ENCODE results near the gene TANGO6.
"Not testable (repeated sequence)": the region's sequence is repeated elsewhere in the genome, so short reads cannot be mapped to it uniquely, and the experiment has no call there.

TANGO6 gene

GRCh38 chr16:69118994-69119393 lies 275.7 kb downstream of the TANGO6 start:
- no peak overlapping the region for H3K27ac ChIP-seq
- TF ChIP-seq CTCF (IDR thresholded peaks at IDR 0.05), result no peak
- no peak for TF ChIP-seq ZFX (IDR thresholded peaks at IDR 0.05; ENCODE audit: borderline replicate concordance)

GRCh38 chr16:69119536-69119935 lies 276.2 kb downstream of the TANGO6 start:
- TF ChIP-seq ZFX (IDR thresholded peaks at IDR 0.05; ENCODE audit: borderline replicate concordance), result no peak
- TF ChIP-seq CTCF (IDR thresholded peaks at IDR 0.05), result no peak

GRCh38 chr16:69120096-69120664 lies 276.8 kb downstream of the TANGO6 start:
- H3K27ac ChIP-seq, result no peak overlapping the region
- TF ChIP-seq ZFX (IDR thresholded peaks at IDR 0.05; ENCODE audit: borderline replicate concordance) (no peak), CTCF (IDR thresholded peaks at IDR 0.05) (no peak)

More at GRCh38 chr16:69119536-69119935, 276.2 kb downstream of the TANGO6 start:
- no peak overlapping the region for H3K27ac ChIP-seq

- TF ChIP-seq CTCF (IDR thresholded peaks at IDR 0.05) (peak; percentile 74), ZFX (IDR thresholded peaks at IDR 0.05; ENCODE audit: borderline replicate concordance) (no peak)
- H3K27ac ChIP-seq, result no peak overlapping the region
These were observed 280.6 kb downstream of the TANGO6 start for GRCh38 chr16:69123910-69124309.

GRCh38 chr16:69124406-69124805 lies 281.1 kb downstream of the TANGO6 start:
- H3K27ac ChIP-seq, result not testable (repeated sequence)

- H3K27ac ChIP-seq, result not testable (repeated sequence)
These were observed 281.6 kb downstream of the TANGO6 start for GRCh38 chr16:69124961-69125360.

GRCh38 chr16:69126221-69126620 lies 282.9 kb downstream of the TANGO6 start:
- TF ChIP-seq ZFX (IDR thresholded peaks at IDR 0.05; ENCODE audit: borderline replicate concordance) (no peak), CTCF (IDR thresholded peaks at IDR 0.05) (no peak)
- no peak overlapping the region for H3K27ac ChIP-seq

- H3K27ac ChIP-seq, result not testable (repeated sequence)
These were observed 283.5 kb downstream of the TANGO6 start for GRCh38 chr16:69126801-69127200.

- TF ChIP-seq ZFX (IDR thresholded peaks at IDR 0.05; ENCODE audit: borderline replicate concordance) (no peak), CTCF (IDR thresholded peaks at IDR 0.05) (no peak)
- no peak overlapping the region for H3K27ac ChIP-seq
These were observed 284.7 kb downstream of the TANGO6 start for GRCh38 chr16:69127966-69128510.
